HUES48 (cell line): Measurements from ENCODE around the gene ICAM5.
"Not testable (repeated sequence)": the region's sequence is repeated elsewhere in the genome, so short reads cannot be mapped to it uniquely, and the experiment has no call there.

Source experiments
- H3K27ac ChIP-seq: one replicate; pipeline ENCODE4 v1.7.0; 2013; ENCODE audit warnings: low read depth, low read length, inconsistent platforms
- H3K27me3 ChIP-seq: 2 replicates; pipeline ENCODE4 v1.6.1; 2013; ENCODE audit warnings: mild to moderate bottlenecking, low read length; ENCODE audit not compliant: control insufficient read depth, insufficient read depth
- H3K36me3 ChIP-seq: 2 replicates; pipeline ENCODE4 v1.6.1; 2013; ENCODE audit warnings: low read length; ENCODE audit not compliant: control insufficient read depth, insufficient read depth
- H3K4me1 ChIP-seq: 2 replicates; pipeline ENCODE4 v1.6.1; 2013; ENCODE audit warnings: mild to moderate bottlenecking, low read length; ENCODE audit not compliant: control insufficient read depth, insufficient read depth
- H3K4me3 ChIP-seq: 2 replicates; pipeline ENCODE4 v1.5.1; 2013; ENCODE audit warnings: mild to moderate bottlenecking, low read depth, low read length
- H3K9ac ChIP-seq: 2 replicates; pipeline ENCODE4 v1.6.1; 2013; ENCODE audit warnings: mild to moderate bottlenecking, low read depth, low read length, moderate library complexity
- H3K9me3 ChIP-seq: 2 replicates; pipeline ENCODE4 v1.6.1; 2013; ENCODE audit warnings: low read length; ENCODE audit not compliant: control insufficient read depth, insufficient read depth

Gene ICAM5

DNA sequence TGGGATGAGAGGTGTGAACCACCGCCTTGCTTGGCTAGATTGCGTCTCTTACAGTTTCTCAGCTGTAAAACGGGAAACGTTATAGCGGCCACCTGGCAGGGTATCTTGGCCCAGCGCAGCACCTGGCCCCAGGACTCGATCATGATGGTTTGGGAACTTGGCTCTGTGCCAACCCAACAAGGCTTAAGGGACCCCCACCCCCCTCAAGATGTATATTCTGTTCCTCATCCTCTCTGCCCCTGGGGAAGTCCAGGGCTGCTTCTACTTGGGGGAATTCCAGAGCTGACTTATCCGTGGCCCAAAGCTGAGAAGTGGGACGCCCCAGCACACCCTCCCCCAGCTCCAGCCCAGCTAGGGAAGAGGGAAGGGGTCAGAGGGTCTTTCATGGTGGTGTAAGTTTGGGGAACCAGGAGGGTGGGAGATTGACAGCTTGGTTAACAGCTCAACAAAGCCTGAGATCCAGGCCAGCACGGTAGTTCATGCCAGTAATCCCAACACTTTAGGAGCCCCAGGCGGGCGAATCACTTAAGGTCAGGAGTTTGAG lies 18.1 kb upstream of the ICAM5 start:
- Histone ChIP-seq H3K4me3 (peak overlapping the region; percentile 59; the same call in 1 of the 2 replicates), H3K4me1 (0 out of 2 replicates have a peak, but pooled peaks cover 5% of the 10 kb centered on the region), H3K36me3 (no peaks in the 10 kb centered on the region), H3K9me3 (no peaks in the 10 kb centered on the region), H3K9ac (no peak overlapping the region), H3K27ac (no peak overlapping the region), H3K27me3 (peaks cover 28% of the 10 kb centered on the region)

DNA sequence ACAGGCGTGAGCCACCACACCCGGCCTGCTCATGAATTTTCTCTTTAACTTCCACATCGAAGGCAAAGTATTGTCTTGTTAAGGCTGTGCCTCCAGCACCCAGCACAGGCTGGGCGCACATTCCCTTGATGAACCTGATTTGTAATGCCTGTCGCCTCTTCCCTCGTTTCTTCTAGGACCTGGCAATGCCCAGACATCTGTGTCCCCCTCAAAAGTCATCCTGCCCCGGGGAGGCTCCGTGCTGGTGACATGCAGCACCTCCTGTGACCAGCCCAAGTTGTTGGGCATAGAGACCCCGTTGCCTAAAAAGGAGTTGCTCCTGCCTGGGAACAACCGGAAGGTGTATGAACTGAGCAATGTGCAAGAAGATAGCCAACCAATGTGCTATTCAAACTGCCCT lies 15.2 kb upstream of the ICAM5 start:
- peaks cover 27% of the 10 kb centered on the region for H3K27me3 ChIP-seq
- H3K4me1 ChIP-seq: 0 out of 2 replicates have a peak, but pooled peaks cover 5% of the 10 kb centered on the region
- H3K9ac ChIP-seq: no peak overlapping the region
- H3K36me3 ChIP-seq: no peaks in the 10 kb centered on the region
- no peaks in the 10 kb centered on the region for H3K9me3 ChIP-seq
- no peak overlapping the region for H3K4me3 ChIP-seq
- no peak overlapping the region for H3K27ac ChIP-seq

DNA sequence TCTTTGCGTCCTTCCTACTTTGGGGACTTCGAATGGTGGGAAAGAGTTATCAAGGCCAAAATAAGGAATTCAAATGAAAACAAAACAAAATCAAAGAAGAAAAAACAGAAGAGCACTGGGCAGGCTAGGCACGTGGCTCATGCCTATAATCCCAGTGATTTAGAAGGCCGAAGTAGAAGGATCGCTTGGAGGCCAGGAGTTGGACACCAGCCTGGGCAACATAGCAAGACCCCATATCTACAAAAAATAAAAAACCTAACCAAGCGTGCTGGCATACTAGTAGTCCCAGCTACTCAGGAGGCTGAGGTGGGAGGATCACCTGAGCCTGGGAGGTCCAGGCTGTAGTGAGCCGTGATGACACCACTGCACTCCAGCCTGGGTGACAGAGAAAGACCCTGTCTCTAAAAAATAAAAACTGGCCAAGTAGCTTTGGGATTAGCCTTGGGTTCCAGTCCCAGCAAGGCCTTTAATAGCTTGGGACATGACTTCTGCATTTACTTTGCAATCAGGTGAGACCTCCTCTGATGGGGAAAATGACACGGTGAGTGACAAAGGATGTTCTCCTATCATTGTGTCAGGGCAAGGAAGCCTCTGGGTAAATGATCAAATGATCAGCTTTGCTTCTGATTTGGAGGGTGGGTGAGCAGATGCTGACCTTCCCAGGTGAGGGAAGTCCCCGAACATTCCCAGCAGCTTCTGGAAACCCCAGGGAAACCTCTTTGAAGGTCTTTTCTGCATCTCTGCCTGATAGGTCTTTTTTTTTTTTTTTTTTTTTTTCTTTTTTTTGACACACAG lies 11.8 kb upstream of the ICAM5 start:
- no peak overlapping the region for H3K4me3 ChIP-seq

DNA sequence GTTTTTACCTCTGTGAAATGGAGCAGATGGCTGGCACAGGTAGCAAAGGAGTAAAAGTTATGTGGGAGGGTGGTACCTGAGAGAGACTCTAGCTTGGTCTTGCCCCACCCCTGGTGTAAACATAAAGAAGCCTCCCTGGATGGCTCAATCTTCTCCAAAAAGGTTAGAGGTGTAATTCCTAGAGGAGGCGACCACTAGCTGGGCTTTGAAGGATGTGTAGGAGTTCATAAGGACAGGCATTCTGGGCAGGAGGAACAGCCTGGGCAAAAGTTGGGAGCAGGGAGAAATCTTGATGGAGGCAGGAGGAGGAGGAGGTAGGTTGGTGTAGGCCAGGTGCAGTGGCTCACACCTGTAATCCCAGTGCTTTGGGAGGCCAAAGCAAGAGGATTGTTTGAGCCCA lies 10.8 kb upstream of the ICAM5 start:
- no peaks in the 10 kb centered on the region for H3K27me3 ChIP-seq
- H3K4me1 ChIP-seq: no peaks in the 10 kb centered on the region
- H3K36me3 ChIP-seq: no peaks in the 10 kb centered on the region
- no peak overlapping the region for H3K27ac ChIP-seq
- H3K4me3 ChIP-seq: no peak overlapping the region
- H3K9me3 ChIP-seq: no peaks in the 10 kb centered on the region
- H3K9ac ChIP-seq: no peak overlapping the region

More for the DNA sequence above, 11.8 kb upstream of the ICAM5 start:
- H3K27ac ChIP-seq: no peak overlapping the region
- no peak overlapping the region for H3K9ac ChIP-seq
- H3K4me1 ChIP-seq: no peaks in the 10 kb centered on the region
- H3K36me3 ChIP-seq: no peaks in the 10 kb centered on the region
- H3K9me3 ChIP-seq: no peaks in the 10 kb centered on the region
- no peaks in the 10 kb centered on the region for H3K27me3 ChIP-seq

DNA sequence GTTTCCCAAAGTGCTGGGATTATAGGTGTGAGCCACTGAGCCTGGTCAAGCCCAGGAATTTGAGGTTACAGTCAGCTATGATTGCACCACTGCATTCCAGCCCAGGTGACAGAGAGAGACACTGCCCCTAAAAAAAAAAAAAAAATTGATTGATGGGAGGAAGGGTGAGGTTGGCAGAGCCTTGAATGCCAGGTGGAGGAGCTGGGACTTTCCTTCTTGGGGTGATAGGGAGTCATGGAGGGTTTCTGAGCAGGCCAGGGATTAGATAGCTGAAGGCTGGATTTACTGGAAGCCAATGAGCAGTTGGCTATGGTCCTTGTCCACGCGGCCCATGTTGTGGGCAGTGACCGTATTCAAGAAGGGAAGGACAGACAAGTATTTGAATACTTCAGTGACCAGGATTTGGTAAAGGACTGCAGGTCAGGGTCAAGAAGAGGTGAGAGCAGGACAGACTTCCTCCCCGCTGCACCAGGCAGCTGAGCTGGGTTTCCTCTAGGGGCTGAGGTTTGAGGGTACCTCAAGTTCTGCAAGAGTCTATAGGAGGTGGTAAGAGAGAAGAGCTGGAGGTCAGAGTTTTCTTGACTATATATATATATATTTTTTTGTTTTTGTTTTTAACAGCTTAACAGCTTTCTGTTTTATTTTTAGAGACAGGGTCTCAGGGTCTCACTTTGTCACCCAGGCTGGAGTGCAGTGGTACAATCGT lies 9.9 kb upstream of the ICAM5 start:
- Histone ChIP-seq H3K4me1 (no peaks in the 10 kb centered on the region), H3K27me3 (no peaks in the 10 kb centered on the region), H3K9ac (no peak overlapping the region), H3K36me3 (no peaks in the 10 kb centered on the region), H3K9me3 (no peaks in the 10 kb centered on the region), H3K27ac (no peak overlapping the region), H3K4me3 (no peak overlapping the region)

DNA sequence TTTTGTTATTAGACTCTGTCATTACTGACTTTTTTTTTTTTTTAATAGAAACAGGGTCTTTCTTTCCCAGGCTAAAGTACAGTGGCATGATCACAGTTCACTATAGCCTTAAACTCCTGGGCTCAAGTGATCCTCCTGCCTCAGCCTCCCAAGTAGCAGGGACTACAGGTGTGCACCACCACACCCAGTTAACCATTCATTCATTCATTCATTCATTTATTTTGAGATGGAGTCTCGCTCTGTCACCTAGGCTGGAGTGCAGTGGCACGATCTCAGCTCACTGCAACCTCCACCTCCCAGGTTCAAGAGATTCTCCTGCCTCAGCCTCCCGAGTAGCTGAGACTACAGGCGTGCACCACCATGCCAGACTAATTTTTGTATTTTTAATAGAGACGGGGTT lies 7.7 kb upstream of the ICAM5 start:
- not testable (repeated sequence) for H3K27ac ChIP-seq, H3K4me3 ChIP-seq, H3K9me3 ChIP-seq, H3K9ac ChIP-seq, H3K36me3 ChIP-seq, H3K4me1 ChIP-seq
- peaks cover 10% of the 10 kb centered on the region; the same call in 1 of the 2 replicates for H3K27me3 ChIP-seq

DNA sequence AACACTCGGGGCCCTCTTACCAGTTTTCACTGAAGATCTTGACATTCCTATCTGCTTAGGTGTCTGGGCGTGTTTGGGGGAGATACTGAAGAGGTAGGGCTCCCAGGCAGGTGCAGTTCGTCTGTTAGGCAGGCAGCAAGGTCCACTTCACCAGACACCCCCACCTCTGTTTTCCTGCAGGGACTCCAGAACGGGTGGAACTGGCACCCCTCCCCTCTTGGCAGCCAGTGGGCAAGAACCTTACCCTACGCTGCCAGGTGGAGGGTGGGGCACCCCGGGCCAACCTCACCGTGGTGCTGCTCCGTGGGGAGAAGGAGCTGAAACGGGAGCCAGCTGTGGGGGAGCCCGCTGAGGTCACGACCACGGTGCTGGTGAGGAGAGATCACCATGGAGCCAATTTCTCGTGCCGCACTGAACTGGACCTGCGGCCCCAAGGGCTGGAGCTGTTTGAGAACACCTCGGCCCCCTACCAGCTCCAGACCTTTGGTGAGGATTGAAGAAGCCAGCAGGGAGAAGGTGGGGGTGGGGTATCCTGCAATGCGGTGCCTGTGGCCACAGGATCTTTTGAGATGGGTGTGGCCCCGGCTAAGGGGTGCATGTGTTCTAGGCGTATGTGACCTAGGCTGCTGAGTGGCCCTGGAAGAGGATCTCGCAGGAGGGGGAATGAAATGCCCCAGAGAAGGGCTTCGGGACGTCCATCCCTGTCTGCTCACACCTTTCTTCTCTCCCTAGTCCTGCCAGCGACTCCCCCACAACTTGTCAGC lies 6.3 kb upstream of the ICAM5 start:
- 0 out of 2 replicates have a peak, but pooled peaks cover 3% of the 10 kb centered on the region for H3K36me3 ChIP-seq
- no peak overlapping the region for H3K9ac ChIP-seq
- H3K4me3 ChIP-seq: no peak overlapping the region
- H3K27ac ChIP-seq: no peak overlapping the region
- H3K27me3 ChIP-seq: peaks cover 25% of the 10 kb centered on the region
- H3K4me1 ChIP-seq: no peaks in the 10 kb centered on the region; the same call in 1 of the 2 replicates
- H3K9me3 ChIP-seq: no peaks in the 10 kb centered on the region

DNA sequence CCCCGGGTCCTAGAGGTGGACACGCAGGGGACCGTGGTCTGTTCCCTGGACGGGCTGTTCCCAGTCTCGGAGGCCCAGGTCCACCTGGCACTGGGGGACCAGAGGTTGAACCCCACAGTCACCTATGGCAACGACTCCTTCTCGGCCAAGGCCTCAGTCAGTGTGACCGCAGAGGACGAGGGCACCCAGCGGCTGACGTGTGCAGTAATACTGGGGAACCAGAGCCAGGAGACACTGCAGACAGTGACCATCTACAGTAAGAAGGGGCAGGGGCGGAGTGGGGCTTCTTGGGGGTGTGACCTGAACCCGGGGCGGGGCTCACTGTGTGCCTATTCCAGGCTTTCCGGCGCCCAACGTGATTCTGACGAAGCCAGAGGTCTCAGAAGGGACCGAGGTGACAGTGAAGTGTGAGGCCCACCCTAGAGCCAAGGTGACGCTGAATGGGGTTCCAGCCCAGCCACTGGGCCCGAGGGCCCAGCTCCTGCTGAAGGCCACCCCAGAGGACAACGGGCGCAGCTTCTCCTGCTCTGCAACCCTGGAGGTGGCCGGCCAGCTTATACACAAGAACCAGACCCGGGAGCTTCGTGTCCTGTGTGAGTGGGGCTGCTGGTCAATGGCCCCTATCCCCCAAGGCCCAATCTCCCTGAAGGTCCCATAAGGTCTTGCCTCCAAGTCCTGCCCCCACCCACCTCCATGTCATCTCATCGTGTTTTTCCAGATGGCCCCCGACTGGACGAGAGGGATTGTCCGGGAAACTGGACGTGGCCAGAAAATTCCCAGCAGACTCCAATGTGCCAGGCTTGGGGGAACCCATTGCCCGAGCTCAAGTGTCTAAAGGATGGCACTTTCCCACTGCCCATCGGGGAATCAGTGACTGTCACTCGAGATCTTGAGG lies 5.4 kb upstream of the ICAM5 start:
- H3K9ac ChIP-seq: no peak overlapping the region
- peaks cover 33% of the 10 kb centered on the region for H3K27me3 ChIP-seq
- H3K4me3 ChIP-seq: no peak overlapping the region
- no peaks in the 10 kb centered on the region for H3K9me3 ChIP-seq
- H3K4me1 ChIP-seq: no peaks in the 10 kb centered on the region; the same call in 1 of the 2 replicates
- no peak overlapping the region for H3K27ac ChIP-seq
- 0 out of 2 replicates have a peak, but pooled peaks cover 3% of the 10 kb centered on the region for H3K36me3 ChIP-seq

DNA sequence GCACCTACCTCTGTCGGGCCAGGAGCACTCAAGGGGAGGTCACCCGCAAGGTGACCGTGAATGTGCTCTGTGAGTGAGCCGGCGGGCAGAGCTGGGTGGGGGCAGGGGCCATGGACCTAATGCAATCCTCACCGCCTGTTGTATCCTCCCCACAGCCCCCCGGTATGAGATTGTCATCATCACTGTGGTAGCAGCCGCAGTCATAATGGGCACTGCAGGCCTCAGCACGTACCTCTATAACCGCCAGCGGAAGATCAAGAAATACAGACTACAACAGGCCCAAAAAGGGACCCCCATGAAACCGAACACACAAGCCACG lies 4.8 kb upstream of the ICAM5 start:
- H3K27ac ChIP-seq: no peak overlapping the region
- H3K4me1 ChIP-seq: no peaks in the 10 kb centered on the region; the same call in 1 of the 2 replicates
- no peak overlapping the region for H3K9ac ChIP-seq
- 0 out of 2 replicates have a peak, but pooled peaks cover 3% of the 10 kb centered on the region for H3K36me3 ChIP-seq
- no peak overlapping the region for H3K4me3 ChIP-seq
- H3K27me3 ChIP-seq: peaks cover 39% of the 10 kb centered on the region
- H3K9me3 ChIP-seq: no peaks in the 10 kb centered on the region

DNA sequence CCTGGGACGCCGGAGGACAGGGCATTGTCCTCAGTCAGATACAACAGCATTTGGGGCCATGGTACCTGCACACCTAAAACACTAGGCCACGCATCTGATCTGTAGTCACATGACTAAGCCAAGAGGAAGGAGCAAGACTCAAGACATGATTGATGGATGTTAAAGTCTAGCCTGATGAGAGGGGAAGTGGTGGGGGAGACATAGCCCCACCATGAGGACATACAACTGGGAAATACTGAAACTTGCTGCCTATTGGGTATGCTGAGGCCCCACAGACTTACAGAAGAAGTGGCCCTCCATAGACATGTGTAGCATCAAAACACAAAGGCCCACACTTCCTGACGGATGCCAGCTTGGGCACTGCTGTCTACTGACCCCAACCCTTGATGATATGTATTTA lies 4.4 kb upstream of the ICAM5 start:
- H3K36me3 ChIP-seq: 0 out of 2 replicates have a peak, but pooled peaks cover 3% of the 10 kb centered on the region
- peaks cover 44% of the 10 kb centered on the region for H3K27me3 ChIP-seq
- H3K4me1 ChIP-seq: peaks cover 4% of the 10 kb centered on the region; the same call in 1 of the 2 replicates
- no peak overlapping the region for H3K4me3 ChIP-seq
- no peak overlapping the region for H3K9ac ChIP-seq
- H3K9me3 ChIP-seq: no peaks in the 10 kb centered on the region
- H3K27ac ChIP-seq: no peak overlapping the region
